AG20443 (cell line): ENCODE results near the gene SPAAR.
A peak's percentile ranks its signal among the peaks of the same experiment; 100 is the strongest.
"Not testable (repeated sequence)": the region's sequence is repeated elsewhere in the genome, so short reads cannot be mapped to it uniquely, and the experiment has no call there.

Source experiments
- DNase-seq: peaks from one replicate; pipeline ENCODE4 v3.0.0; 2012; ENCODE audit warnings: low spot score, mixed read lengths

SPAAR gene

GRCh38 chr9:35923598-35923926, 14.3 kb downstream of the SPAAR start:
- DNase-seq, result no peak

GRCh38 chr9:35923927-35924763, 14.9 kb downstream of the SPAAR start:
- DNase-seq, result peak; percentile 89

- DNase-seq, result no peak
These were observed 19.5 kb downstream of the SPAAR start for GRCh38 chr9:35928591-35929452.

GRCh38 chr9:35929453-35929718, 20.1 kb downstream of the SPAAR start:
- DNase-seq, result no peak

GRCh38 chr9:35930521-35930920, 21.2 kb downstream of the SPAAR start:
- no peak for DNase-seq

DNA sequence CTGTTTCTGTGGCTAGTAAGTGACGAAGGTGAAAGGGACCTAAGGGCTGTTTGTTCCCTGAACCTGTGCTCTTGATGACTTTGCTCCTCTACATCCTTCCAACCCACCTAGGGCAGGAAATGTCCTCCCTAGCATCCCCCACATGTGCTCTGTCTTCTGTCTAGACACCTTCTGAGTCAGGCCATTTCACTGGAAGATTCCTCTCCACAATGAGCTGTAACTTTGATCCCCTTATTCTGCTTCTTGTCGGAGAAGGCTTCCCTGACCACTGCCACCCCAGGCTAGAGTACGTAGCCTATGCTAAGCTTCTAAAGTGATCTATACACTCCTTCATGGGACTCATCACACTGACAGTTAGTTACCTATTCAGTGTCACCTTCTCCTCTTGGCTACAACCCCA, 21.7 kb downstream of the SPAAR start:
- DNase-seq, result no peak

- no peak for DNase-seq
These were observed 23.4 kb downstream of the SPAAR start for GRCh38 chr9:35932735-35933134.

- no peak for DNase-seq
These were observed 24.3 kb downstream of the SPAAR start for GRCh38 chr9:35933550-35934067.

DNA sequence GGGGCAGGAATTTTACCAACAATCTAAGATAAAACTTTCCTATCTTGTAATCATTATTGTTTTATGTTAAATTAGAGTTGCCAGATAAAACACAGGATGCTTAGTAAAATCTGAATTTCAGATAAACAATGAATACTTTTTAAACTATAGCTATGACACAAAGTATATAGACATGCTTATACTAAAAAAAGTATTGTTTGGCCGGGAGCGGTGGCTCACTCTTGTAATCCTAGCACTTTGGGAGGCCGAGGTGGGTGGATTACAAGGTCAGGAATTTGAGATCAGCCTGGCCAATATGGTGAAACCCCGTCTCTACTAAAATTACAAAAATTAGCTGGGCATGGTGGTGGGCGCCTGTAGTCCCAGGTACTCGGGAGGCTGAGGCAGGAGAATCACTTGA, 24.8 kb downstream of the SPAAR start:
- DNase-seq, result not testable (repeated sequence)

DNA sequence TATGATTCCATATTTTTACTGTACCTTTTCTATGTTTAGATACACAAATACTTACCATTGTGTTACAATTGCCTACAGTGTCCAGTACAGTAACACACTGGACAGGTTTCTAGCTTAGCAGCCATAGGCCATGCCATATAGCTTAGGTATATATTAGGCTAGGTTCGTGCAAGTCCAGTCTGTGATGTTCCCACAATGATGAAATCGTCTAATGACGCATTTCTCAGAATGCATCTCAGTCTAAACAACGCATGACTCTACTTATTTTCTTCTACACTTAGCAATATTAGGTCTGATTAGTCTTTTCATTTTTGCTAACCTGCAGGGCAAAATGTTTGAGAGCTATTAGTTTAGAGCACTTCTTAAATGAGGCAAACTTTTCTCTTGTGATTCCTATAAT, 26.0 kb downstream of the SPAAR start:
- DNase-seq, result no peak

DNA sequence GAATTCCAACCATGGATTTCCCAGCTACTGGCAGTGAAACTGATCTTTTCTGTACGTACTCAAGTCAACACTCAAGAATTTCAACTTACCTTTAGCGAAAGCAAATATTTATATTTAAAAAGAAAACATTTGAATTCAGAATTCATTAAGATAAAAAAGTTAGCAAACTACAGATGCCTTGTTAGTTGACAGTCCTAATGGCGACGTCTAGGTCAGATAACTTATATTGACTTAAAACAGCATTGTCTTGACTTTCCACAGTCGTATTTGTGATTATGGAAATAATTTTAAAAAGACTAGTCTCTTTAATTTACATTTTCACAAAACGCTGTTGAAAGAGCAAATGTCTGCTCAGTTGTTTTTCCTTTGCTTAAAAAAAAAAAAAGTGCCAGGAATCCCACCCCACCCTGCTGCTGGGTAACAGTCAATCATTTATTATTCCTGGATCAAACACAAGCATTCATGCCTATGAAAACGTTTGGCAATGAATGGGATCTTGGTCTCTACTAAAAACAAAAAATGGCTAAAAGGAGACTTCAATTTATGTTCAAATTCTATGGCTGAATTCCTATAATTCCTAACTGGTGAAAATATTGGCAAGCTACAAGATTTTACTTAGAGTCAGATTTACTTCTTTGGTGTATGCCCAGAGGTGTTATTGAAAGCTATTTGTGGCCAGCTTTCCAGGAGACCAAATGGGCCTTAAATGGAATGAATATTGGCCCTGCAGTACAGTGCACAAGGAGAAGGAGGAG, 26.6 kb downstream of the SPAAR start:
- DNase-seq, result peak; percentile 41

GRCh38 chr9:35937227-35937626, 27.9 kb downstream of the SPAAR start:
- no peak for DNase-seq

GRCh38 chr9:35938474-35939356, 29.4 kb downstream of the SPAAR start:
- no peak for DNase-seq

- no peak for DNase-seq
These were observed 30.5 kb downstream of the SPAAR start for GRCh38 chr9:35939679-35940250.

DNA sequence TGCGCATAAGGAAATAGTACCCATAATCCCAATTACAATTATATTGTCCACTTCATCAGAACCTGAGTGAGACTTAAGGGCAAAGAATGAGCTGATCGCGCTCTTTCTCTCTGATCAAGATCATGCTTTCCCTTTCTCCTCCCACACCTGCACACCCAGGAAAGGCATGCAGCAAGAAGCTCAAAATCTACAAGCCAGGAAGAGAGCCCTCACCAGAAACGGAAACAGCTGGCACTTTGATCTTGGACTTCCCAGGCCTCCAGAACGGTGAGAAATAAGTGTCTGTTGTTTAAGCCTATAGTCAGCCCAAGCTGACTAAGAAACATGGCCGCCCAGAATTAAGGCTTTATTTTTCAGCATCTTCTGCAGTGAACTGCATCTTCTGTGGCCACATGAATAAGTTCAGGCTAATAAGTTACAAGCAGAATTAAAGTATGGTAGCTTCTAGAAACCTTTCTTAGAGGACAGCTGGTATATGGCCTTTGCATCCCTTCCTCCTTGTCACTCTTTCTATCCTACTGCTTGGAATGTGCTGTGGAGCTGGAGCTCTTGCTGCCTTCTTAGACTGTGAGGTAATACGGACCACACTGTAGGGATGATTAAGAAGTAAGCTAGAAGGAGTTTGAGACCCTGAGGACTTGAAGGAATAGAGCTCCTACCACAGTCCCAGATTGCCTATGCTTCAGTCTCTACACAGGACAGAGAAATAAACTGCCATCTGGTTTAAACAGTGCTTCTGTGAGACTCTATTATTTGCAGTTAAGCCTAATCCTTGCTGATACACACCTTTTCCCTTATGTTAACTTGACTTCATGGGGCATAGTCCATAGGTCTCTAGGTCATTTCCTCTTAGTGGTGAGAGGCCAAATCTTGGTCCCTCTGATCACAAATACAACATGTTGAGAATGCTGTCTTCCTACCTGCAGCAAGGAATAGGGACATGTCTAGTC, 31.4 kb downstream of the SPAAR start:
- no peak for DNase-seq

- DNase-seq, result no peak
These were observed 33.0 kb downstream of the SPAAR start for GRCh38 chr9:35942286-35942685.

GRCh38 chr9:35944173-35944572, 34.9 kb downstream of the SPAAR start:
- no peak for DNase-seq

DNA sequence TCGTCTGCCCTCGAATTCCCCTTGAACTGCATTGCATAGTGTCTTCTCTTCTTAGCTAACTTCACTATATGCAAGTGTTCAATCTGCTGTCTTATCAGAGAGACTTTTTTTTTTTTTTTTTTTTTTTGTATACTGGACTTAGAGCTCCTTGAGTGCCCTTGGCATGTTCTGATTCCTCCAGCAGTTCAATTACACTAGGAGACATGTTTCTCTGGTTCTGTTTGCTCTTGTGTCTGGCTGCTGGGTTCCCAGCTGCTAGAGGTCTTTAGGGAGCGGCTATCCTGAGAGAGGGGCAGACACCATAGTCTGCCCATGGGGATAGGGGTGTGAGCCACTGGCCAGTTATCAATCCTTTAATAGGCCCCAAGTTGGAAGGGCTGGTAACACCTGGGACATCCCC, 35.6 kb downstream of the SPAAR start:
- DNase-seq, result no peak

GRCh38 chr9:35945341-35946018, 36.2 kb downstream of the SPAAR start:
- DNase-seq, result peak; percentile 90
